CD4-positive, alpha-beta memory T cell (primary cell): ENCODE measurements around the gene VWC2L. TPM values are rescaled to one million over a fixed set of nuclear protein-coding genes. Genes with fewer than 3 reads are reported as not detected.

Source experiments
- CTCF ChIA-PET: fragments of 350-600 bp; sonication (Branson Sonifier 250); formaldehyde crosslinking; loops from one replicate; lab custom pipeline; 2021; ENCODE audit warnings: inconsistent platforms; ENCODE audit not compliant: partially characterized antibody; lab: Charles Lee
- POLR2A ChIA-PET: fragments of 350-600 bp; sonication (Branson Sonifier 250); formaldehyde crosslinking; loops from one replicate; lab custom pipeline; 2021; ENCODE audit not compliant: partially characterized antibody; lab: Charles Lee
- DNase-seq, 5 donors: peaks; one replicate each; pipeline versions ENCODE4 v3.0.0 to v3.0.0-alpha.2; 2020 to 2022; ENCODE audit warnings: mixed read lengths in 1 of 5
- H3K27ac ChIP-seq: one replicate; pipeline ENCODE4 v1.7.0; 2013; ENCODE audit warnings: low read depth, low read length
- H3K27me3 ChIP-seq: 2 replicates; pipeline ENCODE4 v1.7.0; 2013; ENCODE audit warnings: mild to moderate bottlenecking, low read length, moderate library complexity; ENCODE audit not compliant: insufficient read depth
- H3K36me3 ChIP-seq: 2 replicates; pipeline ENCODE4 v1.7.0; 2013; ENCODE audit warnings: mild to moderate bottlenecking, low read length, moderate library complexity; ENCODE audit not compliant: insufficient read depth
- H3K4me1 ChIP-seq: 2 replicates; pipeline ENCODE4 v1.7.0; 2013; ENCODE audit warnings: mild to moderate bottlenecking, low read length, moderate library complexity; ENCODE audit not compliant: insufficient read depth
- H3K4me3 ChIP-seq, 2 donors: one replicate each; pipeline ENCODE4 v1.7.0; 2013; ENCODE audit warnings: low read length in 2 of 2, mild to moderate bottlenecking in 1 of 2
- H3K9me3 ChIP-seq, 2 donors: one replicate each; pipeline ENCODE4 v1.7.0; 2013; ENCODE audit warnings: low read length in 2 of 2, control low read depth in 1 of 2; ENCODE audit not compliant: control insufficient read depth in 1 of 2
- H3K27ac Mint-ChIP-seq, 7 donors: one replicate each; pipeline ENCODE4 v1.8.0; 2020 to 2021; ENCODE audit warnings: mixed read lengths in 7 of 7, mild to moderate bottlenecking in 6 of 7, inconsistent platforms in 3 of 7, moderate library complexity in 3 of 7
- H3K27me3 Mint-ChIP-seq, 2 donors: one replicate each; pipeline ENCODE4 v1.8.0; 2020 to 2021; ENCODE audit warnings: mixed read lengths in 2 of 2
- H3K36me3 Mint-ChIP-seq, 2 donors: one replicate each; pipeline ENCODE4 v1.8.0; 2020 to 2021; ENCODE audit warnings: mixed read lengths in 2 of 2, inconsistent platforms in 1 of 2, mild to moderate bottlenecking in 1 of 2
- H3K4me1 Mint-ChIP-seq, 4 donors: one replicate each; pipeline ENCODE4 v1.8.0; 2020 to 2021; ENCODE audit warnings: mixed read lengths in 4 of 4, mild to moderate bottlenecking in 1 of 4
- H3K4me3 Mint-ChIP-seq, 8 donors: one replicate each; pipeline ENCODE4 v1.8.0; 2020 to 2021; ENCODE audit warnings: mixed read lengths in 8 of 8, mild to moderate bottlenecking in 7 of 8, moderate library complexity in 6 of 8, inconsistent platforms in 3 of 8
- H3K9me3 Mint-ChIP-seq, 8 donors: one replicate each; pipeline ENCODE4 v1.8.0; 2020 to 2021; ENCODE audit warnings: mixed read lengths in 8 of 8, mild to moderate bottlenecking in 5 of 8, inconsistent platforms in 3 of 8, moderate library complexity in 1 of 8
- intact Hi-C: fragments of 100-400 bp; cut with micrococcal nuclease; formaldehyde crosslinking; loops from one replicate; pipeline ENCODE4 v1.15.1; 2023
- polyA plus RNA-seq, 2 donors: library from polyadenylated mRNA; unstranded; fragments of 300-500 nt; fragmentation: Illumina TruSeq; gene quantifications; one replicate each; pipeline ENCODE4 v1.2.3, GENCODE V29; 2021
- total RNA-seq, 2 experiments: library from RNA; stranded (reverse); gene quantifications; one replicate each; pipeline ENCODE4 v1.2.3, GENCODE V29; 2021

VWC2L gene
- total and polyA plus RNA-seq, 4 experiments from 2014 or later, result not detected

DNA sequence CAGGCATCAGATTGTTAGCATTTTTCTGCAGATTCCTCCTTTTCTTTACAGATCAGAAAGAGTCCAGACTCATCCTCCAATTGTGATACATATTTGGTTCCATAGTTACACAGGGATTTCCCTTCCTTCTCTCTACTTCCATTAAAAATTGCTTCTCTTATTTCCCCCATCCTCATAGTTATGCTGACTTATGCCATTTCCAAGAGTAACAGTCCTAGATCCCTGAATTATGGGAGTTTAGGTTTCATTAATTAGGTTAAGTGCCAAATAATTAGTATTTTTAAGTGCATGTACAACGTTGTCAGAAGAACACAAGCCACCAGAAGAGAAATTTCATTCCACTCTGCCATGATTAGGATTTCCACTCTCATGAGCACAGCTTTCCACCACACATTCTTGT, 200.2 kb downstream of the VWC2L start:
- H3K27me3 Mint-ChIP-seq, result no peaks in the 10 kb centered on the region
- no peak overlapping the region for H3K27ac Mint-ChIP-seq
- intact Hi-C loops, result no loop called here
- POLR2A ChIA-PET, result no interaction called here
- Histone ChIP-seq H3K4me3 (no peak overlapping the region), H3K27me3 (no peaks in the 10 kb centered on the region), H3K27ac (no peak overlapping the region), H3K9me3 (no peaks in the 10 kb centered on the region), H3K4me1 (no peaks in the 10 kb centered on the region), H3K36me3 (no peaks in the 10 kb centered on the region)
- peaks cover 0 to 12% (median 5%) of the 10 kb centered on the region in 8 donors for H3K9me3 Mint-ChIP-seq
- CTCF ChIA-PET, result no interaction called here
- no peaks in the 10 kb centered on the region for H3K4me1 Mint-ChIP-seq
- H3K4me3 Mint-ChIP-seq, result no peak overlapping the region
- DNase-seq, result no peak
- H3K36me3 Mint-ChIP-seq, result peaks cover 0 to 13% of the 10 kb centered on the region in 2 donors

- H3K4me3 ChIP-seq, result no peak overlapping the region
- POLR2A ChIA-PET, result no interaction called here
- intact Hi-C loops, result no loop called here
- Mint-ChIP-seq H3K4me3 (no peak overlapping the region), H3K4me1 (no peaks in the 10 kb centered on the region), H3K9me3 (peaks cover 0 to 8% (median 2%) of the 10 kb centered on the region in 8 donors), H3K27ac (no peak overlapping the region), H3K36me3 (no peaks in the 10 kb centered on the region), H3K27me3 (no peaks in the 10 kb centered on the region)
- no peaks in the 10 kb centered on the region for H3K27me3 ChIP-seq
- no peaks in the 10 kb centered on the region for H3K36me3 ChIP-seq
- no peaks in the 10 kb centered on the region for H3K4me1 ChIP-seq
- no peak for DNase-seq
- CTCF ChIA-PET, result no interaction called here
- no peaks in the 10 kb centered on the region for H3K9me3 ChIP-seq
- no peak overlapping the region for H3K27ac ChIP-seq
Observed at GRCh38 chr2:214624166-214624760, 213.4 kb downstream of the VWC2L start.

GRCh38 chr2:214628091-214628490, 217.2 kb downstream of the VWC2L start:
- intact Hi-C loops, result no loop called here
- Mint-ChIP-seq H3K9me3 (peaks cover 0 to 12% (median 6%) of the 10 kb centered on the region in 8 donors), H3K36me3 (no peaks in the 10 kb centered on the region), H3K4me1 (no peaks in the 10 kb centered on the region), H3K4me3 (no peak overlapping the region), H3K27me3 (no peaks in the 10 kb centered on the region), H3K27ac (no peak overlapping the region)
- Histone ChIP-seq H3K36me3 (no peaks in the 10 kb centered on the region), H3K27me3 (no peaks in the 10 kb centered on the region), H3K4me1 (no peaks in the 10 kb centered on the region), H3K4me3 (no peak overlapping the region), H3K27ac (no peak overlapping the region), H3K9me3 (no peaks in the 10 kb centered on the region)
- CTCF ChIA-PET, result no interaction called here
- POLR2A ChIA-PET, result no interaction called here
- DNase-seq, result no peak
